ENCODE results near the gene KRT74. TPM values are rescaled to one million over a fixed set of nuclear protein-coding genes. Genes with fewer than 3 reads are reported as not detected.

Gene KRT74
- total RNA-seq, 1 donor from 2014 or later, result not detected

- no peaks in the 10 kb centered on the region for H3K27me3 ChIP-seq (ENCODE audit: control insufficient read depth, insufficient read depth, low read length)
- no peak overlapping the region for H3K4me3 ChIP-seq (ENCODE audit: low read depth, low read length)
- no peak for DNase-seq (ENCODE audit: low read depth)
- no peaks in the 10 kb centered on the region for H3K36me3 ChIP-seq (ENCODE audit: control insufficient read depth, insufficient read depth, low read length)
- TF ChIP-seq CTCF (IDR thresholded peaks at IDR 0.05; ENCODE audit: insufficient read depth, low read length, poor library complexity, severe bottlenecking), result no peak
Observed at GRCh38 chr12:52535574-52535973, 38.1 kb downstream of the KRT74 start.

DNA sequence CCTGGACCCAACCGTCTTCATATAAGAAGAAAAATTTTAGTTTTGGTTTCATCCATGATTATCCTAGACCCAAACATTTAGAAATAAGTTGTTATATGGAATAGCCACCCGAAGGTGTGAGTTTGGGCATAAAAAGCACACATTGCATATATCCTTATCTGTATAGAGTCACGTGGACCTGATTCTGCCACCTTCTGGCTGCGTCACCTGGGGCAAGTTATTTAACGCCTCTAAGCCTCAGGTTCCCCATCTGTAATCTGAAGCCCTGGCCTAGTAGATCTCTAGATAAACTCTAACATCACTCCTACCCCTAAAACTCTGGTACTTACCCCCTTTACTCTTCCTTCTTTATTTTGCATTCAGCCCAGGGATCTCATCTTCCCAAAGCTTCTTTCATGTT, 39.2 kb downstream of the KRT74 start:
- no peak for DNase-seq (ENCODE audit: low read depth)
- TF ChIP-seq CTCF (IDR thresholded peaks at IDR 0.05; ENCODE audit: insufficient read depth, low read length, poor library complexity, severe bottlenecking), result no peak
- Histone ChIP-seq H3K27me3 (ENCODE audit: control insufficient read depth, insufficient read depth, low read length) (no peaks in the 10 kb centered on the region), H3K4me3 (ENCODE audit: low read depth, low read length) (no peak overlapping the region), H3K36me3 (ENCODE audit: control insufficient read depth, insufficient read depth, low read length) (no peaks in the 10 kb centered on the region)

DNA sequence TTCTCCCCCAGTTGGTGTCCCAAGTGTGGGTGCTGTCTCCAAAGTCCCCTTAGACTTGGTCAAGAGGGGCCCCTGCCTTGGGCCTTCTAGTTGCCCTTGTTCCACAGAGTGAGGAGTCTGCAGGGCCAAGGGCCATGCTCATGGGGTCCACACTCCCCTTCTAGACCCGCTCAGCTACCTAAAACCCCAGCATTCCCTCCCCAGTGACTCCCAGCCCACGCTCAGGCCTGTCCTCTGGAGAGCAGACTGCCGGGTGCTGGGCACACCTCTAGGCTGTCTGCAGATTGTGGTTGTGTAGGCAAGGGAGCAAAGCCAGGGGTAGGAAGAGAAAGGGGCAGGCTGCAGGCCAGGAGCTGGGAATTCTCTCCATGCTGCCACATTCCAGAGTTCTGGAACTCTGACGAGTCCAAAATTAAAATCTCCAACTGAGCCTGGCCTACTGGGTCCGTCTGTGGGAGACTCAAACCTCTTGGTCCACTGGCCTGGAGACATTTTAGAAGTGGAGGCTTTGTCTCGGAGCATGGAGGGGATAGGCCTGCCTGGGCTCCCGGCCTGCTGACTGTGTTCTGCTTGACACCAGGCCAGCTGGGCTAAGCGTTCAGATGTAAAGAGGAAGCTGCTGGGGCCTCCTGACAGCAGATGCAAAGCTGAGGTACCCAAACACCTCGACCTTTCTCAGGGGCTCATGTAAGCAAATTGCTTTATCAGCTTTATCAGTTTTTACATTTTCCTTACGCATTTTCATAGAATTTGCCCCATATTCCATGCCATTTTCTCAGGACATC, 39.8 kb downstream of the KRT74 start:
- H3K27me3 ChIP-seq (ENCODE audit: control insufficient read depth, insufficient read depth, low read length), result no peaks in the 10 kb centered on the region
- H3K36me3 ChIP-seq (ENCODE audit: control insufficient read depth, insufficient read depth, low read length), result no peaks in the 10 kb centered on the region
- TF ChIP-seq CTCF (IDR thresholded peaks at IDR 0.05; ENCODE audit: insufficient read depth, low read length, poor library complexity, severe bottlenecking), result no peak
- H3K4me3 ChIP-seq (ENCODE audit: low read depth, low read length), result no peak overlapping the region
- DNase-seq (ENCODE audit: low read depth), result no peak

DNA sequence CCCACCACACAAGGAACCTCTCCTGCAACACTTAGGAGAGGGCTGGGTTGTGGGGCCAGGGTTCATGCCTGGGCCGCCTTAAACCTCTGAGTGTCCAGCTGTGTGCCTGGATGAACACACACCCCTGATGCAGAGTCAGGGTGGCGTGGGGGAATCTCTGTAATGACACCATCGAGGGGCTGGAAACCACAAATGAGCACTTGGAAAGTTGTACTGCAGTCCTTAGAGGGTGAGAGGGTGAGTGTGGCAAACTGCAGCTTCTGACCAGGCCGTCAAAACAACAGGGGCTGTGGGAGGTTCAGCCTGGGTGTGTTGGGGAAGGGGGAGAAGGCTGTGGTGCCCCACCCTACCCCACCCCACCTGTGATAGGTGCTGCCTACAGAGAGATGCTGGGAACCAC, 41.0 kb downstream of the KRT74 start:
- no peak for TF ChIP-seq CTCF (IDR thresholded peaks at IDR 0.05; ENCODE audit: insufficient read depth, low read length, poor library complexity, severe bottlenecking)
- no peaks in the 10 kb centered on the region for H3K36me3 ChIP-seq (ENCODE audit: control insufficient read depth, insufficient read depth, low read length)
- DNase-seq (ENCODE audit: low read depth), result no peak
- no peak overlapping the region for H3K4me3 ChIP-seq (ENCODE audit: low read depth, low read length)
- H3K27me3 ChIP-seq (ENCODE audit: control insufficient read depth, insufficient read depth, low read length), result no peaks in the 10 kb centered on the region

GRCh38 chr12:52531566-52532300, 41.9 kb downstream of the KRT74 start:
- TF ChIP-seq CTCF (IDR thresholded peaks at IDR 0.05; ENCODE audit: insufficient read depth, low read length, poor library complexity, severe bottlenecking), result no peak
- Histone ChIP-seq H3K4me3 (ENCODE audit: low read depth, low read length) (no peak overlapping the region), H3K36me3 (ENCODE audit: control insufficient read depth, insufficient read depth, low read length) (no peaks in the 10 kb centered on the region), H3K27me3 (ENCODE audit: control insufficient read depth, insufficient read depth, low read length) (no peaks in the 10 kb centered on the region)
- no peak for DNase-seq (ENCODE audit: low read depth)

Measured in kidney epithelial cell (primary cell).